C4-2B (cell line): ENCODE results near the gene SERPINB10.

Source experiments
- ZFX ChIP-seq: fragments of 450-650 bp; IDR thresholded peaks from 2 replicates; pipeline ENCODE4 v1.6.1; 2017
- TF ChIP-seq, protein P1 (sequence below): fragments of 450-650 bp; conservative IDR thresholded peaks from 2 replicates; pipeline ENCODE4 v1.5.1; 2017; ENCODE audit warnings: mild to moderate bottlenecking

DNA sequence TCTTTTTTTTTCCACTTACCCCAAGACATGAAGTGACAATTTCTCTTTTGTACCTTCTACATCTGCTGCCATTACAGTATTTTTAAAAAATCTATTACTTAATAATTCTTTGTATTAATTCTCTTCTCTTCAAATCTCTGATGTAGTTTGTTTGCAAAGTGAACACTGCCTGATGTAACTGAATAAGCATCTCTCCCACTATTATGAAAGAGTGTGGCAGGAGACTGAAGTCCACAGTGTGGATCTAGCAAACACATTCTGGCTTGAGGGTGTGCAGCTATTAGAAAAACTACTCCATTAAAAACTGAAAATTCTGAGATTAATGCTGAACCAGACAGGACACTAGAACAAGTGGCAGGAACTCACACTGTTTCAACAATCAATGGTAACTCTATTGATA is 57.1 kb downstream of the SERPINB10 start:
- TF ChIP-seq ZFX: no peak
- TF ChIP-seq, protein P1, sequence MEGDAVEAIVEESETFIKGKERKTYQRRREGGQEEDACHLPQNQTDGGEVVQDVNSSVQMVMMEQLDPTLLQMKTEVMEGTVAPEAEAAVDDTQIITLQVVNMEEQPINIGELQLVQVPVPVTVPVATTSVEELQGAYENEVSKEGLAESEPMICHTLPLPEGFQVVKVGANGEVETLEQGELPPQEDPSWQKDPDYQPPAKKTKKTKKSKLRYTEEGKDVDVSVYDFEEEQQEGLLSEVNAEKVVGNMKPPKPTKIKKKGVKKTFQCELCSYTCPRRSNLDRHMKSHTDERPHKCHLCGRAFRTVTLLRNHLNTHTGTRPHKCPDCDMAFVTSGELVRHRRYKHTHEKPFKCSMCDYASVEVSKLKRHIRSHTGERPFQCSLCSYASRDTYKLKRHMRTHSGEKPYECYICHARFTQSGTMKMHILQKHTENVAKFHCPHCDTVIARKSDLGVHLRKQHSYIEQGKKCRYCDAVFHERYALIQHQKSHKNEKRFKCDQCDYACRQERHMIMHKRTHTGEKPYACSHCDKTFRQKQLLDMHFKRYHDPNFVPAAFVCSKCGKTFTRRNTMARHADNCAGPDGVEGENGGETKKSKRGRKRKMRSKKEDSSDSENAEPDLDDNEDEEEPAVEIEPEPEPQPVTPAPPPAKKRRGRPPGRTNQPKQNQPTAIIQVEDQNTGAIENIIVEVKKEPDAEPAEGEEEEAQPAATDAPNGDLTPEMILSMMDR: no peak
